ENCODE results near the gene FLOT2.

DNA sequence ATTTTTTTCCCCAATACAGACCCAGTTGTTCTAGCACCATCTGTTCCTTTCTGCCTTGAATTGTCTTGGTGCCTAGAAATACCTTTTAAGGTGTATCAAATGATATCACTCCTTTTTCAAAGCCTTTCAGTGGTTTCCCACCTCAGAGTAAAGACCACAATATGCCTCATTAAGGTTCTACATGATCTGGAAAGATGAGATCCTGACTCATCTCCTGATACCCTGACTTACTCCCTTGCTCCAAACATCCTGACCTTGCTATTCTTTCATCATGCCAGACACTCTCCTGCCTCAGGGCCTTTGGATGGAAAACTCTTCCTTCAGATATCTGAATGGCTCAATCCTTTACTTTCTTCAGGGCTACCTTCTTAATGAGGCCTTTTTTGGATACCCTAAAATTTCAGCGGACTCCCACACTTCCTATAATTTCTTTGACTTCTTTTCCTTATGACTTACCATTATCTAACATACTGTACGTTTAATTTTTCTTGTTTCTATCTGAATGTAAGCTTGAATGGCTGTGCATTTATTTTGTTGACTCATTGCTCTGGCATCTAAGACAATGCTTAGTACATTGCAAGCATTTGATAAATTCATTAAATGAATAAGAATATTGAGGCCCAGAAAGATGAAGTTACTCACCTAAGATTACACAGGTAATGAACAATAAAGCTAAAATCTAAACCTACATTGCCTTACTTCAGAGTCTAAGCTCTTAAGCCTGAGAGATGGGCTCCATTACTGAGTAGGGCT is 19.2 kb downstream of the FLOT2 start:
- TF ChIP-seq, protein P1, sequence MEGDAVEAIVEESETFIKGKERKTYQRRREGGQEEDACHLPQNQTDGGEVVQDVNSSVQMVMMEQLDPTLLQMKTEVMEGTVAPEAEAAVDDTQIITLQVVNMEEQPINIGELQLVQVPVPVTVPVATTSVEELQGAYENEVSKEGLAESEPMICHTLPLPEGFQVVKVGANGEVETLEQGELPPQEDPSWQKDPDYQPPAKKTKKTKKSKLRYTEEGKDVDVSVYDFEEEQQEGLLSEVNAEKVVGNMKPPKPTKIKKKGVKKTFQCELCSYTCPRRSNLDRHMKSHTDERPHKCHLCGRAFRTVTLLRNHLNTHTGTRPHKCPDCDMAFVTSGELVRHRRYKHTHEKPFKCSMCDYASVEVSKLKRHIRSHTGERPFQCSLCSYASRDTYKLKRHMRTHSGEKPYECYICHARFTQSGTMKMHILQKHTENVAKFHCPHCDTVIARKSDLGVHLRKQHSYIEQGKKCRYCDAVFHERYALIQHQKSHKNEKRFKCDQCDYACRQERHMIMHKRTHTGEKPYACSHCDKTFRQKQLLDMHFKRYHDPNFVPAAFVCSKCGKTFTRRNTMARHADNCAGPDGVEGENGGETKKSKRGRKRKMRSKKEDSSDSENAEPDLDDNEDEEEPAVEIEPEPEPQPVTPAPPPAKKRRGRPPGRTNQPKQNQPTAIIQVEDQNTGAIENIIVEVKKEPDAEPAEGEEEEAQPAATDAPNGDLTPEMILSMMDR (IDR thresholded peaks at IDR 0.05) = no peak
- no peak for TF ChIP-seq POLR2A (IDR thresholded peaks at IDR 0.05)

All from esophagus squamous epithelium (tissue), 4 donors.